Chondrocyte (in vitro differentiated cells): Measurements from ENCODE around the gene ATCAY. TPM values are rescaled to one million over a fixed set of nuclear protein-coding genes. Genes with fewer than 3 reads are reported as not detected.
A peak's percentile ranks its signal among the peaks of the same experiment; 100 is the strongest.

Experiments used
- DNase-seq: peaks from one replicate; pipeline ENCODE4 v3.0.0; 2021; ENCODE audit warnings: mixed read lengths, low spot score
- H3K27ac Mint-ChIP-seq: one replicate; pipeline ENCODE4 v1.8.0; 2021; ENCODE audit warnings: mild to moderate bottlenecking, moderate library complexity, mixed read lengths; ENCODE audit not compliant: unreplicated experiment
- H3K27me3 Mint-ChIP-seq: 2 replicates; pipeline ENCODE4 v1.8.0; 2021; ENCODE audit warnings: low read depth, mixed read lengths
- H3K36me3 Mint-ChIP-seq: 2 replicates; pipeline ENCODE4 v1.8.0; 2021; ENCODE audit warnings: low read depth, mixed read lengths
- H3K4me1 Mint-ChIP-seq: 2 replicates; pipeline ENCODE4 v1.8.0; 2021; ENCODE audit warnings: low read depth, mild to moderate bottlenecking, mixed read lengths
- H3K4me3 Mint-ChIP-seq: one replicate; pipeline ENCODE4 v1.8.0; 2021; ENCODE audit warnings: mild to moderate bottlenecking, moderate library complexity, mixed read lengths; ENCODE audit not compliant: unreplicated experiment
- H3K9me3 Mint-ChIP-seq: 2 replicates; pipeline ENCODE4 v1.8.0; 2021; ENCODE audit warnings: low read depth, mixed read lengths
- CTCF ChIP-seq: fragments of 200-600 bp; sonication (generic); IDR thresholded peaks from 2 replicates; pipeline ENCODE4 v1.5.0; 2021; ENCODE audit warnings: antibody characterized with exemption, mild to moderate bottlenecking, moderate library complexity
- microRNA-seq: library from miRNA; unstranded; fragments of <30 nt; microRNA quantifications from one replicate; pipeline ENCODE4 v1.2.0, GENCODE V29; 2020; ENCODE audit warnings: borderline number of aligned reads
- total RNA-seq: library from RNA; stranded (reverse); gene quantifications from 3 replicates; pipeline ENCODE4 v1.2.1, GENCODE V29; 2021

ATCAY gene
- total RNA-seq, 1 donor from 2014 or later, result not detected

- peaks cover 3% of the 10 kb centered on the region for H3K4me1 Mint-ChIP-seq
- DNase-seq, result no peak
- no peak overlapping the region for H3K4me3 Mint-ChIP-seq
- peak overlapping the region; percentile 51 for H3K27ac Mint-ChIP-seq
- H3K27me3 Mint-ChIP-seq, result no peaks in the 10 kb centered on the region
- H3K36me3 Mint-ChIP-seq, result peaks cover 30% of the 10 kb centered on the region
- no peaks in the 10 kb centered on the region for H3K9me3 Mint-ChIP-seq
- TF ChIP-seq CTCF, result no peak
Observed at GRCh38 chr19:3975637-3976087, 95.2 kb downstream of the ATCAY start.

- DNase-seq, result no peak
- H3K36me3 Mint-ChIP-seq, result peaks cover 33% of the 10 kb centered on the region
- peak overlapping the region; percentile 32 for H3K27ac Mint-ChIP-seq
- no peaks in the 10 kb centered on the region for H3K9me3 Mint-ChIP-seq
- H3K27me3 Mint-ChIP-seq, result no peaks in the 10 kb centered on the region
- peaks cover 7% of the 10 kb centered on the region for H3K4me1 Mint-ChIP-seq
- no peak for TF ChIP-seq CTCF
- no peak overlapping the region for H3K4me3 Mint-ChIP-seq
Observed at GRCh38 chr19:3976495-3977241, 96.2 kb downstream of the ATCAY start.

Small RNA genes within 50 kb of the gene (microRNA-seq; reads per million reads assigned to microRNA genes)
- not detected for gene MIR637

Other genes starting within 250 kb of the ATCAY start
- 81.0 to 98.4 TPM (median 85.5 TPM) in 3 replicates for gene PIP5K1C, start 180.2 kb upstream of the ATCAY start, total RNA-seq
- gene TJP3, start 172.3 kb upstream of the ATCAY start, total RNA-seq, result not detected in 3 replicates
- 17.8 to 20.4 TPM (median 18.2 TPM) in 3 replicates for gene APBA3, start 119.0 kb upstream of the ATCAY start, total RNA-seq
- 41.6 to 52.4 TPM (median 42.9 TPM) in 3 replicates for gene MRPL54, start 118.0 kb upstream of the ATCAY start, total RNA-seq
- gene RAX2, start 108.5 kb upstream of the ATCAY start, total RNA-seq, result not detected in 3 replicates
- not detected in 3 replicates for gene MATK, start 94.3 kb upstream of the ATCAY start, total RNA-seq
- not detected in 3 replicates for gene ZFR2, start 11.6 kb upstream of the ATCAY start, total RNA-seq
- gene NMRK2, start 52.4 kb downstream of the ATCAY start, total RNA-seq, result not detected in 3 replicates
- 131 to 185 TPM (median 170 TPM) in 3 replicates for gene DAPK3, start 90.4 kb downstream of the ATCAY start, total RNA-seq
- gene EEF2, start 104.8 kb downstream of the ATCAY start, total RNA-seq, result 2,036 to 2,432 TPM (median 2,370 TPM) in 3 replicates
- gene PIAS4, start 127.1 kb downstream of the ATCAY start, total RNA-seq, result 26.3 to 29.7 TPM (median 26.7 TPM) in 3 replicates
- gene ZBTB7A, start 186.2 kb downstream of the ATCAY start, total RNA-seq, result 29.4 to 29.9 TPM (median 29.5 TPM) in 3 replicates
- gene MAP2K2, start 243.4 kb downstream of the ATCAY start, total RNA-seq, result 131 to 168 TPM (median 158 TPM) in 3 replicates